Islet precursor cell (in vitro differentiated cells): ENCODE results near the gene UCK1.
A peak's percentile ranks its signal among the peaks of the same experiment; 100 is the strongest.
"Not testable (repeated sequence)": the region's sequence is repeated elsewhere in the genome, so short reads cannot be mapped to it uniquely, and the experiment has no call there.

ENCODE experiments used
- DNase-seq: peaks from one replicate; pipeline ENCODE4 v3.0.0-alpha.2; 2018

UCK1 gene

DNA sequence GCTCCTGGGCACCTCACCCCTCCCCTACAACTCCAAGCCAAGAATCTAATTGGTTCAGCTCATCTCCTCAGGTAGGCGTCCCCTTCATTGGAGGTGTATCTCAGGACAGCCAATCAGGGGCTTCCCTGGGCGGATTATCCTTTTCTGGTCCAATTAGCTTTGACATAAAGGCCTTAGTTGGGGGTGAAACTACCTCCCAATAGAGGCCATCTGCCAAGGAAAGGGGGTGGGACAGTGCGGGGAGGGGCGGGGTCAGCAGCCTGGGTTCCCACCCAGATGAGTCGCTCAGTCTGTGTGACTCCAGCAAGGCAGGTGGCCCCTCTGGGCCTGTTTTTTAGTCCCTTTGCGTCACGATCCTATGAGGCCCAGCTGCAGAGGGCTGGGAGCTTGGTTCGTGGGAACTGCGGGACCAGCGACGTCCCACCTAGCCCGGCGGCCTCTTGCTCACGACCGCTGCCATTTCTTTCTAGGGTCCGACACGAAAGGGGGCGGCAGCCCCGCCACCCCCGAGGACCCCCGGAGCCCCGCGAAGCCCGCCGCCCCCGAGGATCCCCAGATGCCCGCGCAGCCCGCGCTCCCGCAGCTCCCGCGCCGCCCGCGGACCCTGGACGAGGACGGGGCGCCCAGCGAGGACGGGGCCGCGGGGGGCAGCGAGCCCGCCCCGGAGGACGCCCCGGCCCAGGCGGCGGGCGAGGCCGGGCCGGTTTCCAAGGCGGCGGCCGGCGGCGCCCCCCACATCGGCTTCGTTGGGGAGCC lies 23.2 kb upstream of the UCK1 start:
- DNase-seq, result no peak

DNA sequence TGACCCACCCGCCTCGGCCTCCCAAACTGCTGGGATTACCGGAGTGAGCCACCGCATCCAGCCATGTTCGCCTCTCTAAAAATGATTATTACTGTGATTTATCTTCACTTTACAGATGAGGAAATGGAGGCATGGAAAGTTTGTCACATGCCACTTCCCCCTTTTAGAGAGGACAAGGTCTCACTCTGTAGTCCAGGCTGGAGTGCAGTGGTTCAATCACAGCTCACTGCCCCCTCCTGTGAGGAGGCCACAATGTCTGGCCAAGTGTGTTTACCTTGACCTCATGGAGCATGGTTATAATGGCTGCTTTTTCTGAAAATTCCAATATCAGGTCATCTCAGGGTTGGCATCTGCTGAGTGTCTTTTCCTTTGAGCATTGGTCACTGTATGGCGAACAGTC lies 21.0 kb upstream of the UCK1 start:
- DNase-seq, result no peak

DNA sequence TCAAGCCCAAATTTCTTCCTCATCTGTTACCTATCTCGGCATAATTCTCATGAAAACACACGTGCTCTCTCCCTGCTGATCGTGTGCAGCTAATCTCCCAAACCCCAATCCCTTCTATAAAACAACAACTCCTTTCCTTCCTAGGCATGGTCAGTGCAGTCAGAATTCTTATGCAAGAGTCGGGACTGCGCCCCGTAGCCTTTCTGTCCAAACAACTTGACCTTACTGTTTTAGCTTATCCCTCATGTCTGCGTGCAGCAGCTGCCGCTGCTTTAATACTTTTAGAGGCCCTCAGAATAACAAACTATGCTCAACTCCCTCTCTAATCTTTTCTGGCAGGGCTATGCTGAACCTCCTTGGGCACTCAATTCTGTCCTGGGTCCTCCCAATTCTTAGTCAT lies 19.4 kb upstream of the UCK1 start:
- not testable (repeated sequence) for DNase-seq

DNA sequence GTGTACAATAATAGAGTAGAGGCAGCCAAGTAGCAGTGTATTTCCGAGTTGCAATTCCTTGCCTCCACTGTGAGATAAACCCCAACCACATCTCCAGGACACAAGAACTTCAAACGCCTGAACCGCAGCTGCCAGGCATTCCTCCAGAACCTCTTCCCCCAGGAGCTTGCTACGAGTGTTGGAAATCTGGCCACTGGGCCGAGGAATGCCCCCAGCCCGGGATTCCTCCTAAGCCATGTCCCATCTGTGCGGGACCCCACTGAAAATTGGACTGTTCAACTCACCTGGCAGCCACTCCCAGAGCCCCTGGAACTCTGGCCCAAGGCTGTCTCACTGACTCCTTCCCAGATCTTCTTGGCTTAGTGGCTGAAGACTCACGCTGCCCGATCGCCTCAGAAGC lies 18.1 kb upstream of the UCK1 start:
- not testable (repeated sequence) for DNase-seq

DNA sequence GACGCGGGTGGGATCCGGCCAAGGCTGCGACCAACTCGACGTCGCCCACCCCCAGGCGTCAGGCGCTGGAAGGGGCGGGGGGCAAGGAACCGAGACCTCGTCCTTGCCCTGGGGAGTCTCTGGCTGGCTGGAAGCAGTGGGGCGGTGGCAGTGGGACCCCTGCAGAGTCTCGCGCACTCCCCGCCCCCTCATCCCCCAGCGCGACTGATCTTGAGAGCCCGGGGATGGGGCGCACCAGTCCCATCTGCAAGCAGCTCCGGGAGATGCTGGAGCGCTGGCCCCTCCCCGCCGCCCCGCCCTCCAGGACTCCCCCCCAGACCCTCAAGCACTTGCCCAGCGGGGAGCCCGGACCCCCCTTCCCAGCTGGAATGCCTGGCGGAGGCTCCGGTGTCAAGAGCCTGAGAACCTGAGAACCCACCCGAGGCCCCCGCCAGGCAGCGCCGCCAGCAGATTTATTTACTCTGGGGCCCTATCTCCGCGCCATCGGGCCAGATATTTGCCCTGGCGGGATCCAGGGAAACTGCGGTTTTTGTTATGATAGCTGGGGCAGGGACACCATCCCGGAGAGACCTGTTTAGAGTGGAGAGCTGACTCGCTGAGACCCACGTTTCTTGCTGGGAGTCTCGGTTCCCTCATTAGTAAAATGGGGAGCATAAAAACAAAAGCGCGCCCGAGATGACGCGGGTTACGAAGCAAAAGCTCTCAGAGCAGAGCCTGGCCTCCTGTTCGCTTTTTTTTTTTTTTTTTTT lies 15.4 kb upstream of the UCK1 start:
- DNase-seq, result no peak

DNA sequence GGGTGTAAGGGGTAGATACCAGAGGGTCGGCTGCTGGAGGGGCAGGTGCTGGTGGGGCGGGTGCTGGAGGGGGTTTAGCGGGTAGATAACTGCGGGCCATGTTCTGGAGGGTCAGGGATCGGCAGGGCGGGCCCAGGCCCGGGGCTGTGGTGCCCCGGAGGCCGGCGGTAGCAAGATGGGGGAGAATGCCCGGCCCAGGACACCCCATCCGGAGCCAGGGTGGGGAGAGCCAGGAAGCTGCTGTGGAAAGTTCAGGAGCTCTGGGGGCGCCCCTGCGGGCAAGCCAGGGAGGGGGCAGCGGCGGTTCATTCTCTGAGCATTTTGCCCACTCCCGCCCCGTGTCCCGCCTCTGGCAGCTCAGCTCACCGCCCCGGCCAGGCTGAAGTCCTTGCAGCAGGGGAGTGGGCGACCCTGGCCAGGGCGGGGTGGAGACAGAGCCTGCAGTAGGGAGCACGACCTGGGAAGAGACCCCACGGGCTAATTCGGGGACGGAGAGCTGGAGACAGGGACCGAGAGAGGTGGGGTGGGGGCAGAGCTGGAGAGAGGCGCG lies 14.8 kb upstream of the UCK1 start:
- no peak for DNase-seq

DNA sequence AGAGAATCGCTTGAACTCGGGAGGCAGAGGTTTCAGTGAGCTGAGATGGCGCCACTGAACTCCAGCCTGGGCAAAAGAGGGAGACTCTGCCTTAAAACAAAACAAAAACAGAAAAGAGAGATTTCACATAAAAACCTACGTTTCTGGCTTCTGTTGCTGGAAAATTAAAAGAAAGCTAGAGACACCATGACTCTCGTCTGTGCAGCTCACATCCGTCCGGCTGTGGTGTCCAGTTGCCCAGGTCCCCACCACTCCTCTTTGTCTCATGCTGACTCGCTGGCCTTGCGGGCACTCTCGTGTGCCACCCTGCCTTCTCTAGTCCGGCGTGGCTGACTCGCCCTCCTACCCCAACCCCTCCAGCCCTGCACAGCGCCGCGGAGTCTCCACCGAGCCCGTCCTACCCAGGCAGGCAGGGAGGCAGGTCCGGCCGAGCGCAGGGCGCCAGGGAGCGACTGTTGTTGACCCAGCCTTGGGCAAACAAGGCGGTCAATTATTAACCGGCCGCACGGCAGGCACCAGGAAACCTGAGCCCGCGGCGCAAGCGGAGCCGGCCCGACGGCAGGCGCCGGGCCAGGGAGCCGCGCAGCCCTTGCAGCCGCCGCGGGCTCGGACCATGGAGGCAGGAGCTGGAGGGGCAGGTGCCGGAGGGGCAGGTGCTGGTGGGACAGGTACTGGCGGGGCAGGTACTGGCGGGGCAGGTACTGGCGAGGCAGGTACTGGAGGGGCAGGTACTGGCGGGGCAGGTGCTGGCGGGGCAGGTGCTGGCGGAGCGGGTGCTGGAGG lies 14.1 kb upstream of the UCK1 start, which contains the start of gene PRRT1B:
Gene PRRT1B (plus strand): TSS at position 521 of the 783 bp plus-strand sequence. CDS start 93 bp downstream, at position 614.
- no peak for DNase-seq

DNA sequence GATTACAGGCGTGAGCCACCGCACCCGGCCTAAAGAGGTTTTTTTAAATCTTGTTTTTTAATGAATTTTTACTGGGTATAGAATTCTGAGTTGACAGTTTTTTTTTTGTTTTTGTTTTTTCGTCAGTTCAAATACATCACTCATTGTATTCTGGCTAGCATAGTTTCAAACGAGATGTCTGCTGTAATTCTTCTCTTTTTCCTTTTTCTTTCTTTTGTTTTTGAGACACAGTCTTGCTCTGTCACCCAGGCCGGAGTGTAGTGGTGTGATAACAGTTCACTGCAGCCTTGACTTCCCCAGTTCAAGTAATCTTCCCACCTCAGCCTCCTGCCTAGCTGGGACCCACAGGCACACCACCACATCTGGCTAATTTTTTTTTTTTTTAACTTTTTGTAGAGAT lies 12.1 kb upstream of the UCK1 start:
- DNase-seq, result no peak

DNA sequence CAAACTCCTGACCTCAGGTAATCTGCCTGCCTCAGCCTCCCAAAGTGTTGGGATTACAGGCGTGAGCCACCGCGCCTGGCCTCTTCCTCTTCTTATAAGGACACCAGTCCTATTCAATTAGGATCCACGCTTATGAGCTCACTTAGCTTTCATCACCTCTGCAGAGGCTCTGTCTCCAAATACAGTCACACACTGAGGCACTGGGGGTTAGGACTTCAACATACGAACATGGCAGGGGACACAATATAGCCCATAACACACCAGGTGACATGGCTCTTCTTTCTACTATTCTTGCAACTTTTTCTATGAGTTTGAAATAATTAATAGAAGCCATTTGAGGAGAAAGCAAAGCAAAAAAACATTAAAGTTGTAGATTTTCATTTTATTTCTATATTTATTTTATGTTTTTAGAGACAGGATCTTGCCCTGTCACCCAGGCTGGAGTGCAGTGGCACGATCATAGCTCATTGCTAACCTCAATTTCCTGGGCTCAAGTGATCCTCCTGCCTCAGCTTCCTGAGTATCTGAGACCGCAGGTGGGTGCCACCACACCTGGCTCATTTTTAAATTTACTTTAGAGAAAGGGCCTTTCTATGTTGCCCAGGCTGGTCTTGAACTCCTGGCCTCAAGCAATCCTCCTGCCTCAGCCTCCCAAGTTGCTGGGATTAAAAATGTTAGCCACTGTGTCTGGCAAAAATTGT lies 8.3 kb upstream of the UCK1 start:
- no peak for DNase-seq

DNA sequence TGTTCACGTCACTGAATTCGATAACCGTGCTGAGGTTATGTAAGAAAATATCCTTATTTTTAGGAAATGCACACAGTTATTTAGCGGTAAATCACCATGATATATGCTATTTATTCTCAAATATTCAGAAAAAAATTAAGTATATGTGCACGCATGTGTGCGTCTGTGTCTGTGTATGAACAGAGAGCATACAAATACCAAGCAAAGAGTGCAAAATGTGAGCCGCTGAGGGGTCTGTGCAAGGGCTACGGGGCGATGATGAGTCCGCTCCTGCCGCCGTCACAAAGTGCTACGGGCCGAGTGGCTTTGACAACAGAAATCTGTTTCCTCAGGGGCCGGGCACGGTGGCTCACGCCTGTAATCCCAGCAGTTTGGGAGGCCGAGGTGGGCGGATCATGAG lies 6.9 kb upstream of the UCK1 start:
- no peak for DNase-seq

DNA sequence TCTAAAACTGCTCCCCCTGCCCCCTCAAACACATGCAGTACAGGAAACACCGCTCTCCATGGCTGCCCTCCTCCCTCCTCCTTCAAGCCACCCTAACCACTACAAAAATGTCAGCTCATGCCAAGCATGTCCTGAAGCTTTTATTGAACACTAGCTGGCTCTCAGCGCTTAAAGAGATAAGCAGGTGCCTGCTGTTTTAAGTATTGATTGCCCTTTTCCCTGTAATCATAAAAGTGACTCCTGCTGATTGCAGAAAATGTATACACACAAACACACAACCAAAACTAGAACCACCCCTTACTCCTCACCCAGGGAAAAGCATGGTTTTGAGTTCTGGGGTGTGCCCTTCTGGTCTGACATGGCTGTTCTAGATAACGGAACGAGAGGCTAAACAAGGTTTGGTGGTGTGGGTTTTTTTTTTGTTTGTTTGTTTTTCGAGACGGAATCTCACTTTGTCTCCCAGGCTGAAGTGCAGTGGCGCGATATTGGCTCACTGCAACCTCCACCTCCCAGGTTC lies 3.7 kb upstream of the UCK1 start:
- no peak for DNase-seq

DNA sequence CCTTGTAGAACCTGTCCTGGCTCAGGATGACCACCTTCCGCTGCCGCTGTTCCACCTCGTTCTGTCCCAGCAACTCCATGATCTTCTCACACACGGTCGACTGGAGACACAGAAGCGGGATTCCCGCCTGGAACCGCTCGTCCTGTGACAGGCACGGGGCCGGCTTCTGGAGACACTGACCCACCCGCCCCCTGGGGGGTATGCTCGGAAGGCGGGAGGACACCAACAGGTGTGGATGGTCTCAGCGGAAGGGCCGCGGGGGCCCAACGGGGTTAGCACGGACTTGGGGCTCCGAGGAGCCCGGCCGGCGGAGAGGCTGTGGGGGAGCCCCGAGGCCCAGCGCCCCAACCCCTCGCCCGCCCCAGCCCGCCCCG lies 530 bp downstream of the UCK1 start:
- peak; percentile 77 for DNase-seq

DNA sequence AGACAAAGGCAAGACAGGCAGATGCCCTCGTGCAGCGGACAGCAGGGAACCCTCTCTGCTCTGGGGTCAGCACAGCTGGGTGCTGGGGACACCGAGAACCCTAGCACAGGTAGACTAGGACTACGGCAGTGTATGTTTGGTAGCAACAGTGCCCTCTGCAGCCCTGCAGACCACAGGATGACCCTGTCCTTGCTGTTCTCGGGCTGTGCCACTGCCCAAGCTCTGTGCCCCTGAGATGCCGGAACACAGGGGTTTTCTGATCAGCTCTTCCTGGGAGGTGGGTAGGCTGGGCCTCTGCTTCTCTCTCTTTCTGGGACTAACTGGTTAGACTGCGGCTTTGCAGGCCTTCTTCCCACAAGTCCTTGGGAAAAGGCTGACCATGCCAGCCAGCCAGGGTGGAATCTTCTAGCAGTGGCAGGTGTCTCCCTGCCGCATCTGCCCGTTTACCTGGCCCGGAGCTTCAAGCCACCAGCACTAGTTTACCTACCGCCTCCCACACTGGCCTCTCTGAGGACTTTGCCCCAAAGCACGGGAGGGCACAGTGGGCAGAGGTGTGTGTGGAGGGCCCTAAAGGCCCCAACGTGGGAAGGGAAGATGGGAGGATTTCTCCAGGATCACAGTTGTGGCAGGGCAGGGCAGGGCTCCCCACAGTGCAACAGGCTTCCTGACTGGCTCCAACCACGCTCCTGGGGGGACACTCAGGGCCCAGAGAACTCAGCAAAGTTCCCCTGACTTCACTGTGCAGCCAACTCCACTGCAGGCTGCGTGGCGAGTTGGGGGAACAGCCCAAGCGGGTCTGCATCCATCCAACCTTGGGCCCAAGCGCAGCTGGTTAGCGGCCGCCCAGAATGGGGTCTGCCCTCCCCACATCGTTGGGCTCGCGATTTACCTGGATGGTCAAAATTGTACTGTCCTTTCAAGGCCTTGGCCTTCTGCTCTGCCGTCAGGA lies 1.2 kb downstream of the UCK1 start:
- no peak for DNase-seq

DNA sequence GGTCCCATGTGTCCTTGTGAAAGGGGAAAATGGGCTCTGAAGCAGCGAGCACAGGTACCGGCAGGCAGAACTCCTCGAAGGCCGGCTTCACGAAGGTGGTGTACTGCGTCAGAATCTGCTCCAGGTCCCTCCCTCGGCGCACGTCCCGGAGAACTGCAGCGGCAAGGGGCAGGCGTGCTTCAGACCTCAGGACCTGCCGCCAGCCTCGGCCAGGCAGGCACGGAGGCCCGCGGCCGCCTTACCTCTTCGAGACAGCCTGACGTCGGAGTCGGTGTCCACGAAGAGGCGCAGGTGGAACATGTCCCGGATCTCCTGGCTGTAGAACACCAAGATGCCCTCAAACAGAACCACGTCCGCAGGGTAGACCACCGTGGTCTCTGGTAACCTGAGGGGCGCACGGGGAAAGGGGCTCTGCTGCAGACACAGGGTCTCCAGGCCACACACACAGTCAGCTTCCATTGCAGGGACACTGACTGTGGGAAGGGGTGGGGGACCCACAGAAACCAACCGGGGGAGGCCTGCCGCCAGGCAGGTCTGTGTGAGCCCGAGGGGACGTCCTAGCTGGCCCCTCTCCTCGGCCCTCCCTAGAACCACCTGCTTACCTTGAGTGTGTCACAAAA lies 2.1 kb downstream of the UCK1 start:
- DNase-seq, result no peak

DNA sequence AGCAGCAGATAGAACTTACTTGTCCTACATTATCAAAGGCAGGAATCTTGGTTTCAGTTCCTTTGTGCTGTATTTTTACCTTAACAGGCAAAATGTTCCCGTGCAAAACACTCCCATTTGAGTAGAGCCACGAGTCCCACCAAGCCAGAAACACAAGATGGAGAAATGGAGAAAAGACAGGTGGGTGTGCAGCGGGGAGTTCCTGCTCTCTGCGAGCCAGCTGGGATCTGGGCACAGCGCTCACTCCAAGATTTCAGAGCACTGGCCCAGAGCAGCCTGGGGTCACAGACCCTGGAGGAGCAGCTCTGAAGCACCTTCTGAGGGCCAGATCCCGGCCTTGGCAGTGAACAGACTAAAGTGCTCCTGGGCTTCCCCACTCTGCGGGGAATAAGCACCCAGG lies 2.9 kb downstream of the UCK1 start:
- no peak for DNase-seq

DNA sequence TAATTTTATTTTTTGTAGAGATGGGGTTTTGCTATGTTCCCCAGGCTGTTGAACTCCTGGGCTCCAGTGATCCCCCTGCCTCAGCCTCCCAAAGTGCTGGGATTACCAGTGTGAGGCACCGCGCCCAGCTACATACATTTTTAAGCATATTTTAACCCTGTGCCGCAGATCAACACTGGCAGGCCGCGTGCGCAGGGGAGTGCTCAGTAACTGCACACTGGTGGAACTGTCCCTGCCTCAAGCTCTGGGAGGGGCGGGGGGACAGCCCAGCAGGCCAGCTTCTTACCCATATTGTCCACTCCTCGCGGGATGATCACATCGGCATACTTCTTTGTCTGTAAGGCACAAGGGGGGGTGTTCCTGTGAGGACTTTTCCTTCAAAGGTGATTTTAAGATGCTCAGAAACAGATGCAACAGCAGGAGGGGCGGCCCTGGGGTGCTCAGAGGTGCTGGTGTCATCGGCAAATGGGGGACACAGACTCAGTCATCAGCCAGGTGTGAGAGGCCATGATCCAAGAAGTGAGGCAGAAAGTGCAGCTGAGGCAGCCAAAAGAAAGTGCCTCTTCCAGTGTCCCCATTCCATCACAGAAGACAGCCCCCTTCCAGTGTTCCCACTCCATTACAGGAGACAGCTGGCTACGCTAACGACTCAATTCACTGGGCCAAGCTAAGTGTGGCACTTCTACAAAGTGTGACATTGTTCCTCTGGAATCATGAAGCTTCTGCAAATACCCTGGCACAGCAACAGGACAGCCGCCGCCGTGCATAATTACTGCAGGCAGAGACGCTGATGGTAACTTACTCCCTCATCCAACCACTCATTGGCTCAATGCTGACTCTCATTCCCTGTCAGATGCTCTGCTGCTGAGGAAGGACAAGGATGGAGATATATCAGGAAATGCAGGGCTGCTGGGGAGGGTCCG lies 5.2 kb downstream of the UCK1 start:
- peak; percentile 42 for DNase-seq

DNA sequence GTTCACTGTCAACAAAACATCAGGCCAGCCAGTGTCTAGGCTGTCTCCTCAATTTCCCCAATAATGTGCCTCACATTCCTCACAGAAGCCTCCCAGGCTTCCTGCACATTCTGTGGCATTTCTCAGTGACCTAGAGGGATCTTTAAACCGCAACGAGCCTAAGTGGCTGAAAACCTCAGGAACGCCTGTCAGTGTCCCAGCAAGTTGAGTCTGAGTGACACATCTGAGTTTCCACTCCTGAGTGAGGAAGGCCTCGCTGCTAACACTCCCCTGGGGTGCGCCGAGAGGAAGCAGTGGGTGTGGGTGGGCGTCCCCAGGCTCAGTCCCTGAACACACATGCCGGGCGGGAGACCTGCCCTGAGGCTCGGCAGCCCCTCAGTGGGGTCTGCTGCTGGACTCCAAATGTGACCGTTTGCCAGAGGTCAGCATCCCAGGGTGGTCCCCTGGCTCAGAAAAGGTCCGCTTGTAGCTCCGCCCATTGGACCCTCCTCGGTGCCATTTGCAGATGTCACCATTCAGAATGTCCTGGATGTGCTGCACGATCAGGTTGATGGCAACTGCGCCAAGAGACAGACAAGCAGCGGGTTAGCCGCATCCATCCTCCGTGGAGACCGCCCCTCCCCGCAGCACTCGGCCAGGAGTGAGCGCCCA lies 6.3 kb downstream of the UCK1 start:
- DNase-seq, result peak; percentile 58

DNA sequence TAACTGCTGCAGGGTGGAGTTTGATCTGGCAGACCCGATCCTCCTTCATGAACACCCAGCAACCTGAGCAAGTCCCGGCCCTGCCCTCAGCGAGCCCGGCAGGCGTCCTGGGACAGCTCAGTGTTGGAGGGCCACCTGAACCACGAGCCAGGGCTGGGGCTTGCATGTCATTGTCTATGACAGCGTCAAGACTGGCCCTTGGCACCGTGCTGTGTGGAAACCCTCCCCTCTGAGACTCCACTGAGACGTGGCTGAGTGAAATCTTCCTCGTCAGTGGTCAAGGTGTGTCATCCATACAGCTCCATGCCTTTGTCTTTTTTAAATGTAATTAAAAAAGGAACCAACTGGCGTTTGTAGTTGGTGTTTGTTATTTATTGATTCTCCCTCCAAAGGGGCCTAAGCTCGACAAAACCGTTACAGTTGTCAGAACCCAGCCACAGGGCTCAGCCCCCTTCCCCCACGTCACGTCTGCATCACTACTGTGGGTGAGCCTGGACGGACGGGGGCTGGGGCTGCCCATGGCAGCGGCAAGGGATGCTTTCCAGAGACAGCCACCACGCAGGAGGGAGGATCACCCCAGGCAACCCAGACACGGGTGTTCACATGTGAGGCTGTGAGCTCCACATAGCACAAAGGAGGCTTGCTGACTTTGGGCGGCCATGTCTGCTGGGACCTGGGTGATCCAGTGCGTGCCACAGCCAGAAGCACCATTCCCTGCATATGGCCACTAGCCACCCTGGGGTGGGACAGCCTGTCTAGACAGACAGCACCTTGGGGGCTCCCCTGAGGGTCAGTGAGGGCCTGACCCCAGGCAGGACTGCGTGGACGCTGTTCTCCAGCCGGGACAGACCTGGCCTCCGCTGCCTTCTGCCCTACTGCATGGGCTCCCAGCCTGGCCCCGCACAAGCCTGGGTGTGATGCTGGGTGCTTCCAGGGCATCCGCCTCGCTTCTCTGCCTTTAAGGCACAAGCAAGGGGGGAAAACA lies 7.3 kb downstream of the UCK1 start:
- DNase-seq, result peak; percentile 58
